Esophagus muscularis mucosa (tissue), 4 donors: ENCODE data around the gene L3MBTL4. TPM values are rescaled to one million over a fixed set of nuclear protein-coding genes. Genes with fewer than 3 reads are reported as not detected.

Experiments used
- DNase-seq: peaks from one replicate; pipeline ENCODE4 v3.0.0-alpha.2; 2017; ENCODE audit errors: extremely low spot score
- H3K27ac ChIP-seq, 4 donors: fragments of 200-600 bp; sonication (generic); replicated peaks in 1 of 4; 1 replicate in 3 of 4; 2 replicates in 1 of 4; pipeline ENCODE4 v1.5.1; 2016 to 2019; ENCODE audit warnings: mild to moderate bottlenecking in 1 of 4
- H3K27me3 ChIP-seq, 4 donors: fragments of 200-600 bp; sonication (generic); one replicate each; pipeline versions ENCODE4 v1.5.1 to v1.6.0; 2016 to 2019
- H3K36me3 ChIP-seq, 4 donors: fragments of 200-600 bp; sonication (generic); one replicate each; pipeline ENCODE4 v1.5.1; 2016 to 2019
- H3K4me1 ChIP-seq, 4 donors: fragments of 200-600 bp; sonication (generic); one replicate each; pipeline ENCODE4 v1.5.1; 2016 to 2019
- H3K4me3 ChIP-seq, 4 donors: fragments of 200-600 bp; sonication (generic); 1 replicate in 2 of 4; 2 replicates in 2 of 4; pipeline ENCODE4 v1.5.1; 2016 to 2019; ENCODE audit warnings: mild to moderate bottlenecking in 4 of 4, moderate library complexity in 1 of 4
- H3K9me3 ChIP-seq, 4 donors: fragments of 200-600 bp; sonication (generic); 1 replicate in 3 of 4; 2 replicates in 1 of 4; pipeline ENCODE4 v1.5.1; 2016 to 2019
- CTCF ChIP-seq, 3 experiments: fragments of 200-600 bp in 2 of 3; fragments of 450-650 bp in 1 of 3; sonication (generic) in 2 of 3; IDR thresholded peaks; one replicate each; pipeline ENCODE4 v1.5.1; 2017 to 2019; ENCODE audit warnings: antibody characterized with exemption in 3 of 3, mild to moderate bottlenecking in 2 of 3, moderate library complexity in 1 of 3
- EP300 ChIP-seq: sonication (generic); formaldehyde crosslinking; IDR thresholded peaks from one replicate; pipeline ENCODE4 v1.6.1; 2017; ENCODE audit warnings: antibody characterized with exemption
- POLR2A ChIP-seq: fragments of 450-650 bp; IDR thresholded peaks from one replicate; pipeline ENCODE4 v1.6.1; 2017; ENCODE audit warnings: antibody characterized with exemption, moderate library complexity, mild to moderate bottlenecking, low read depth
- POLR2AphosphoS5 ChIP-seq, 2 donors: sonication (generic); formaldehyde crosslinking; IDR thresholded peaks; one replicate each; pipeline ENCODE4 v1.6.1; 2017; ENCODE audit warnings: antibody characterized with exemption in 2 of 2
- WGBS: methylation state at CpG from one replicate; pipeline ENCODE4 v1.1.5; 2018; 5-methylcytosine and 5-hydroxymethylcytosine counted together
- intact Hi-C: fragments of 100-400 bp; cut with DNase I; formaldehyde crosslinking; loops from one replicate; pipeline ENCODE4 v1.15.1; 2023
- total RNA-seq, 4 donors: library from RNA; depleted of rRNA; stranded (reverse); fragments of >200 nt; gene quantifications; one replicate each; pipeline versions ENCODE4 v1.1.0 to v1.2.1, GENCODE V29; 2016

The L3MBTL4 gene
- total RNA-seq, 4 donors from 2014 or later = 1.0 to 2.9 (median 1.6) TPM

- 64% methylated on average over 8 of the region's 8 CpGs for WGBS
- peaks cover 0 to 7% (median 3%) of the 10 kb centered on the region in 4 donors for H3K9me3 ChIP-seq
- DNase-seq = no peak
- H3K4me1 ChIP-seq = peaks cover 0 to 9% (median 0%) of the 10 kb centered on the region in 4 donors
- intact Hi-C loops = no loop called here
- H3K36me3 ChIP-seq = no peaks in the 10 kb centered on the region
- no peak overlapping the region for H3K27ac ChIP-seq
- no peaks in the 10 kb centered on the region for H3K27me3 ChIP-seq
- H3K4me3 ChIP-seq = no peak overlapping the region
- TF ChIP-seq POLR2A (no peak), CTCF (IDR thresholded peaks at IDR 0.05) (no peak), POLR2AphosphoS5 (IDR thresholded peaks at IDR 0.05) (no peak), EP300 (no peak)
Observed at GRCh38 chr18:6370410-6370809, 44.3 kb downstream of the L3MBTL4 start.

GRCh38 chr18:6368017-6368416 is 46.7 kb downstream of the L3MBTL4 start:
- Histone ChIP-seq H3K4me3 (no peak overlapping the region), H3K9me3 (peaks cover 0 to 7% (median 3%) of the 10 kb centered on the region in 4 donors), H3K27ac (no peak overlapping the region), H3K4me1 (peaks cover 0 to 9% (median 0%) of the 10 kb centered on the region in 4 donors), H3K27me3 (no peaks in the 10 kb centered on the region), H3K36me3 (no peaks in the 10 kb centered on the region)
- intact Hi-C loops = no loop called here
- WGBS = 96% methylated on average over 6 of the region's 6 CpGs
- no peak for TF ChIP-seq EP300
- no peak for TF ChIP-seq CTCF (IDR thresholded peaks at IDR 0.05)
- TF ChIP-seq POLR2A = no peak
- no peak for TF ChIP-seq POLR2AphosphoS5 (IDR thresholded peaks at IDR 0.05)
- no peak for DNase-seq

GRCh38 chr18:6367208-6367607 is 47.5 kb downstream of the L3MBTL4 start:
- no peak for TF ChIP-seq POLR2AphosphoS5 (IDR thresholded peaks at IDR 0.05)
- TF ChIP-seq POLR2A = no peak
- TF ChIP-seq EP300 = no peak
- TF ChIP-seq CTCF (IDR thresholded peaks at IDR 0.05) = no peak
- Histone ChIP-seq H3K4me3 (no peak overlapping the region), H3K4me1 (peaks cover 0 to 9% (median 0%) of the 10 kb centered on the region in 4 donors), H3K36me3 (no peaks in the 10 kb centered on the region), H3K27ac (no peak overlapping the region), H3K27me3 (no peaks in the 10 kb centered on the region), H3K9me3 (peaks cover 0 to 6% (median 2%) of the 10 kb centered on the region in 4 donors)
- no peak for DNase-seq
- intact Hi-C loops = no loop called here
- 87% methylated on average over 3 of the region's 3 CpGs for WGBS

- no peaks in the 10 kb centered on the region for H3K27me3 ChIP-seq
- no peak for DNase-seq
- intact Hi-C loops = no loop called here
- H3K36me3 ChIP-seq = no peaks in the 10 kb centered on the region
- TF ChIP-seq POLR2AphosphoS5 (IDR thresholded peaks at IDR 0.05) = no peak
- no peak for TF ChIP-seq EP300
- H3K9me3 ChIP-seq = peaks cover 0 to 2% (median 0%) of the 10 kb centered on the region in 4 donors
- 40% methylated on average over 1 of the region's 4 CpGs for whole genome bisulfite sequencing
- H3K4me3 ChIP-seq = no peak overlapping the region
- H3K4me1 ChIP-seq = peaks cover 0 to 9% (median 0%) of the 10 kb centered on the region in 4 donors
- no peak overlapping the region for H3K27ac ChIP-seq
Observed at GRCh38 chr18:6366776-6367175, 47.9 kb downstream of the L3MBTL4 start.

- Histone ChIP-seq H3K36me3 (no peaks in the 10 kb centered on the region), H3K4me3 (no peak overlapping the region), H3K4me1 (no peaks in the 10 kb centered on the region), H3K27me3 (no peaks in the 10 kb centered on the region), H3K27ac (no peak overlapping the region), H3K9me3 (no peaks in the 10 kb centered on the region)
- no peak for DNase-seq
- intact Hi-C loops = no loop called here
- TF ChIP-seq CTCF (IDR thresholded peaks at IDR 0.05) (no peak), POLR2A (no peak), POLR2AphosphoS5 (IDR thresholded peaks at IDR 0.05) (no peak), EP300 (no peak)
Observed at GRCh38 chr18:6365385-6365784, 49.3 kb downstream of the L3MBTL4 start.
